ENCODE data around the gene TIPRL.
"Not testable (repeated sequence)": the region's sequence is repeated elsewhere in the genome, so short reads cannot be mapped to it uniquely, and the experiment has no call there.

The TIPRL gene

GRCh38 chr1:168150283-168150682 is 28.5 kb upstream of the TIPRL start:
- H3K36me3 ChIP-seq: no peaks in the 10 kb centered on the region
- TF ChIP-seq CTCF (IDR thresholded peaks at IDR 0.05; ENCODE audit: low read depth, low read length): no peak
- no peak for DNase-seq
- no peaks in the 10 kb centered on the region for H3K9me3 ChIP-seq (ENCODE audit: severe bottlenecking)
- H3K27me3 ChIP-seq (ENCODE audit: insufficient read depth, low read depth, severe bottlenecking): no peaks in the 10 kb centered on the region
- no peak overlapping the region for H3K4me3 ChIP-seq (ENCODE audit: low read depth, low read length)
- no peak overlapping the region for H3K27ac ChIP-seq

- Histone ChIP-seq H3K27ac (no peak overlapping the region), H3K9me3 (ENCODE audit: severe bottlenecking) (no peaks in the 10 kb centered on the region)
These were observed 26.8 kb upstream of the TIPRL start for GRCh38 chr1:168151935-168152334.

GRCh38 chr1:168154707-168155106 is 24.1 kb upstream of the TIPRL start:
- not testable (repeated sequence) for DNase-seq, H3K27ac ChIP-seq, H3K36me3 ChIP-seq

More at GRCh38 chr1:168151935-168152334, 26.8 kb upstream of the TIPRL start:
- TF ChIP-seq CTCF (IDR thresholded peaks at IDR 0.05; ENCODE audit: low read depth, low read length): no peak
- H3K36me3 ChIP-seq: no peaks in the 10 kb centered on the region
- no peaks in the 10 kb centered on the region for H3K27me3 ChIP-seq (ENCODE audit: insufficient read depth, low read depth, severe bottlenecking)
- DNase-seq: no peak
- no peak overlapping the region for H3K4me3 ChIP-seq (ENCODE audit: low read depth, low read length)

GRCh38 chr1:168155910-168156309 is 22.9 kb upstream of the TIPRL start:
- Histone ChIP-seq H3K27ac (no peak overlapping the region), H3K36me3 (no peaks in the 10 kb centered on the region), H3K9me3 (ENCODE audit: severe bottlenecking) (no peaks in the 10 kb centered on the region), H3K4me3 (ENCODE audit: low read depth, low read length) (no peak overlapping the region), H3K27me3 (ENCODE audit: insufficient read depth, low read depth, severe bottlenecking) (no peaks in the 10 kb centered on the region)
- no peak for DNase-seq
- no peak for TF ChIP-seq CTCF (IDR thresholded peaks at IDR 0.05; ENCODE audit: low read depth, low read length)

More at GRCh38 chr1:168154707-168155106, 24.1 kb upstream of the TIPRL start:
- not testable (repeated sequence) for H3K4me3 ChIP-seq (ENCODE audit: low read depth, low read length); H3K27me3 ChIP-seq (ENCODE audit: insufficient read depth, low read depth, severe bottlenecking); H3K9me3 ChIP-seq (ENCODE audit: severe bottlenecking)

GRCh38 chr1:168157638-168158037 is 21.1 kb upstream of the TIPRL start:
- DNase-seq: no peak
- no peak overlapping the region for H3K27ac ChIP-seq
- H3K9me3 ChIP-seq (ENCODE audit: severe bottlenecking): no peaks in the 10 kb centered on the region
- no peaks in the 10 kb centered on the region for H3K36me3 ChIP-seq
- no peaks in the 10 kb centered on the region for H3K27me3 ChIP-seq (ENCODE audit: insufficient read depth, low read depth, severe bottlenecking)
- no peak for TF ChIP-seq CTCF (IDR thresholded peaks at IDR 0.05; ENCODE audit: low read depth, low read length)
- no peak overlapping the region for H3K4me3 ChIP-seq (ENCODE audit: low read depth, low read length)

- H3K36me3 ChIP-seq: no peaks in the 10 kb centered on the region
- H3K9me3 ChIP-seq (ENCODE audit: severe bottlenecking): no peaks in the 10 kb centered on the region
- TF ChIP-seq CTCF (IDR thresholded peaks at IDR 0.05; ENCODE audit: low read depth, low read length): no peak
- H3K4me3 ChIP-seq (ENCODE audit: low read depth, low read length): no peak overlapping the region
- no peak overlapping the region for H3K27ac ChIP-seq
- DNase-seq: no peak
- H3K27me3 ChIP-seq (ENCODE audit: insufficient read depth, low read depth, severe bottlenecking): no peaks in the 10 kb centered on the region
These were observed 19.5 kb upstream of the TIPRL start for GRCh38 chr1:168159251-168159650.
